Body of pancreas (tissue), 4 donors: ENCODE data around the gene C21orf58. TPM values are rescaled to one million over a fixed set of nuclear protein-coding genes. Genes with fewer than 3 reads are reported as not detected.

Experiments
- ATAC-seq: fragments of 150-250 bp; one replicate; pipeline ENCODE4 v1.9.1; 2016
- DNase-seq, 4 donors: peaks; one replicate each; pipeline ENCODE4 v3.0.0-alpha.2; 2019
- H3K27ac ChIP-seq, 4 donors: fragments of 200-600 bp; sonication (generic); 1 replicate in 3 of 4; 2 replicates in 1 of 4; pipeline versions ENCODE4 v1.5.1 to v1.6.1; 2016 to 2019; ENCODE audit warnings: mild to moderate bottlenecking in 1 of 4, mixed read lengths in 1 of 4, moderate library complexity in 1 of 4
- H3K27me3 ChIP-seq, 2 donors: fragments of 200-600 bp; sonication (generic); one replicate each; pipeline ENCODE4 v1.6.0; 2016; ENCODE audit warnings: mild to moderate bottlenecking in 1 of 2
- H3K36me3 ChIP-seq, 2 donors: fragments of 200-600 bp; sonication (generic); replicated peaks in 1 of 2; 2 replicates each; pipeline ENCODE4 v1.5.1; 2016; ENCODE audit warnings: low read depth in 2 of 2; ENCODE audit not compliant: insufficient read depth in 1 of 2
- H3K4me1 ChIP-seq: fragments of 200-600 bp; sonication (generic); one replicate; pipeline ENCODE4 v1.6.0; 2016
- H3K4me3 ChIP-seq, 2 donors: fragments of 200-600 bp; sonication (generic); 1 replicate in 1 of 2; 2 replicates in 1 of 2; pipeline ENCODE4 v1.5.1; 2016 to 2019
- H3K9me3 ChIP-seq, 3 donors: fragments of 200-600 bp; sonication (generic); 1 replicate in 2 of 3; 2 replicates in 1 of 3; pipeline ENCODE4 v1.5.1; 2016
- POLR2A ChIP-seq, 3 donors: fragments of 450-650 bp; IDR thresholded peaks; one replicate each; pipeline ENCODE4 v1.6.1; 2016; ENCODE audit warnings: antibody characterized with exemption in 3 of 3, mild to moderate bottlenecking in 2 of 3
- WGBS, 2 donors: methylation state at CpG; one replicate each; pipeline ENCODE4 v1.1.5; 2017; 5-methylcytosine and 5-hydroxymethylcytosine counted together
- intact Hi-C: fragments of 100-400 bp; cut with DNase I; formaldehyde crosslinking; loops from one replicate; pipeline ENCODE4 v1.15.1; 2023
- total RNA-seq, 2 donors: library from RNA; depleted of rRNA; stranded (reverse); fragments of >200 nt; gene quantifications; one replicate each; pipeline ENCODE4 v1.1.0, GENCODE V29; 2016
- TF ChIP-seq, protein P1 (sequence below), 7 experiments: fragments of 450-650 bp in 4 of 7; fragments of 200-600 bp in 3 of 7; sonication (generic) in 3 of 7; IDR thresholded peaks; one replicate each; pipeline ENCODE4 v1.5.1; 2016 to 2019; ENCODE audit warnings: antibody characterized with exemption in 7 of 7

The C21orf58 gene
- total RNA-seq, 2 donors from 2014 or later, result 1.6 TPM

DNA sequence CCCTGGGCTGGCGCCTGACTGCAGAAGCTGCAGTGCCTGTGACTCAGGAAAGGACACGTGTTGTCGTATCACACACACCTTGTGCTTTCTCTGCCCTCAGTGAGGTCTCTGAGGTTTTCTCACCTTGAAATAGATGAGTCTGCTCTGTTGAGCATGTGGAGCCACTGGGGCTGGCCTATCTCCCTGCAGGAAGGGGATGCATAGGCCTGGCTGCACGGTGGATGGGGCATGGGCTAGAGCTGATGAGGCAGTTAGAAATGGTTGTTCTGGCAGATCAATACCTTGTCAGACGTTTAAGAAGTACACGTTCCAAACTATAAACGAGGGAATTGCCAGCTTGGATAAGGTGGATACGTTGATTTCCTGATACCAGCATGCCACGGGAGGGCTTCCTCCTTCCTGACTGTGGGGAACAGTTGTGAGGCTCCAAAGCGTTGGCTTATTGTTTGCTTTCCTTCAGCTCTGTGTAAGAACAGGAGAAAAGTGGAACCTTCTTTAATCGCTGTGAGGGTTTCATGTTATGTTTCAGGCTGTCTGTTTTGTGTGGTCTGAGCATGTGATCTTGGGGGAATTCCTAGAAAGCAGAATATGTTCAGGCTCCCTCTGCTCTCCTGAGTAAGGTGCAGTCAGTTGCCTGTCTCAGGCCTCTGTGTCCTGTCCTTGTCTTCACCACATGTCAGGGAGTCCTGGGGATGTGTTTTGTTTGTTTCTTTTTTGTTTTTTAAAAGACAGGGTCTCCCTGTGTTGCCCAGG lies 45.0 kb upstream of the C21orf58 start:
- TF ChIP-seq, protein P1, sequence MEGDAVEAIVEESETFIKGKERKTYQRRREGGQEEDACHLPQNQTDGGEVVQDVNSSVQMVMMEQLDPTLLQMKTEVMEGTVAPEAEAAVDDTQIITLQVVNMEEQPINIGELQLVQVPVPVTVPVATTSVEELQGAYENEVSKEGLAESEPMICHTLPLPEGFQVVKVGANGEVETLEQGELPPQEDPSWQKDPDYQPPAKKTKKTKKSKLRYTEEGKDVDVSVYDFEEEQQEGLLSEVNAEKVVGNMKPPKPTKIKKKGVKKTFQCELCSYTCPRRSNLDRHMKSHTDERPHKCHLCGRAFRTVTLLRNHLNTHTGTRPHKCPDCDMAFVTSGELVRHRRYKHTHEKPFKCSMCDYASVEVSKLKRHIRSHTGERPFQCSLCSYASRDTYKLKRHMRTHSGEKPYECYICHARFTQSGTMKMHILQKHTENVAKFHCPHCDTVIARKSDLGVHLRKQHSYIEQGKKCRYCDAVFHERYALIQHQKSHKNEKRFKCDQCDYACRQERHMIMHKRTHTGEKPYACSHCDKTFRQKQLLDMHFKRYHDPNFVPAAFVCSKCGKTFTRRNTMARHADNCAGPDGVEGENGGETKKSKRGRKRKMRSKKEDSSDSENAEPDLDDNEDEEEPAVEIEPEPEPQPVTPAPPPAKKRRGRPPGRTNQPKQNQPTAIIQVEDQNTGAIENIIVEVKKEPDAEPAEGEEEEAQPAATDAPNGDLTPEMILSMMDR (IDR thresholded peaks at IDR 0.05), result no peak
- no peak for TF ChIP-seq POLR2A (IDR thresholded peaks at IDR 0.05)
- H3K9me3 ChIP-seq, result no peaks in the 10 kb centered on the region
- H3K36me3 ChIP-seq, result peaks cover 0 to 14% of the 10 kb centered on the region in 2 donors
- ATAC-seq (no peak), DNase-seq (no peak)
- intact Hi-C loops, result no loop called here
- H3K4me1 ChIP-seq, result no peaks in the 10 kb centered on the region
- WGBS, 2 donors, result 55 to 68% methylated on average over 11 of the region's 11 CpGs
- no peak overlapping the region for H3K4me3 ChIP-seq
- H3K27ac ChIP-seq, result no peak overlapping the region
- H3K27me3 ChIP-seq, result no peaks in the 10 kb centered on the region

DNA sequence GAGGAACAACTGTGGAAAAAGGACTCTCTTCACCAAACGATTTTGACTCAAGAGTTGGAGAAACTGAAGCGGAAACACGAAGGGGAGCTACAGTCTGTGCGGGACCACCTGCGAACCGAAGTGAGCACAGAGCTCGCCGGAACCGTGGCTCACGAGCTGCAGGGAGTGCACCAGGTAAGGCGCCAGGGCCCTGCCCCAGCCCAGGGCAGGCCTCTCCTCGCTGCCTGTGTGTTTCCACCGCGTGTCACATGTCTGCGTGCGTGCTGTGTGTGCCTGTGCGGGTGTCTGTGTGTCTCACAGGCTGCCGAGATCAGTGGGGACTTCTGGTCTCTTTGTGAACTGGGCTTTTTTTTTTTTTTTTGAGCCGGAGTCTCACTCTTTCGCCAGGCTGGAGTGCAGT lies 43.3 kb upstream of the C21orf58 start:
- no peaks in the 10 kb centered on the region for H3K27me3 ChIP-seq
- WGBS, 2 donors, result 89 to 98% methylated on average over 13 to 20 of the region's 20 CpGs
- DNase-seq (no peak), ATAC-seq (no peak)
- TF ChIP-seq, protein P1 (IDR thresholded peaks at IDR 0.05), result no peak
- TF ChIP-seq POLR2A (IDR thresholded peaks at IDR 0.05), result no peak
- peaks cover 0 to 15% of the 10 kb centered on the region in 2 donors for H3K36me3 ChIP-seq
- no peaks in the 10 kb centered on the region for H3K4me1 ChIP-seq
- intact Hi-C loops, result no loop called here
- no peak overlapping the region for H3K4me3 ChIP-seq
- no peak overlapping the region for H3K27ac ChIP-seq
- H3K9me3 ChIP-seq, result no peaks in the 10 kb centered on the region

DNA sequence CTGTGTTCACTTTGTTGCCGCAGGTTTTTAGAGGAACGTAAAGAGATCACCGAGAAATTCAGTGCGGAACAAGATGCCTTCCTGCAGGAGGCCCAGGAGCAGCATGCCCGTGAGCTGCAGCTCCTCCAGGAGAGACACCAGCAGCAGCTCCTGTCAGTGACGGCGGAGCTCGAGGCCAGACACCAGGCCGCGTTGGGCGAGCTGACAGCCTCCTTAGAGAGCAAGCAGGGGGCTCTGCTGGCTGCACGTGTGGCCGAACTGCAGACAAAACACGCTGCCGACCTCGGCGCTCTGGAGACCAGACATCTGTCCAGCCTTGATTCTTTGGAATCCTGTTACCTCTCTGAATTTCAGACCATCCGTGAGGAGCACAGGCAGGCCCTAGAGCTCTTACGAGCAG lies 42.9 kb upstream of the C21orf58 start:
- Histone ChIP-seq H3K4me3 (no peak overlapping the region), H3K27me3 (no peaks in the 10 kb centered on the region), H3K9me3 (no peaks in the 10 kb centered on the region), H3K4me1 (no peaks in the 10 kb centered on the region), H3K27ac (no peak overlapping the region), H3K36me3 (peaks cover 0 to 15% of the 10 kb centered on the region in 2 donors)
- no peak for ATAC-seq
- intact Hi-C loops, result no loop called here
- no peak for DNase-seq
- TF ChIP-seq, protein P1 (IDR thresholded peaks at IDR 0.05), result no peak
- no peak for TF ChIP-seq POLR2A (IDR thresholded peaks at IDR 0.05)
- 83 to 89% methylated on average over 9 to 19 of the region's 19 CpGs for WGBS, 2 donors

- H3K36me3 ChIP-seq, result peaks cover 0 to 15% of the 10 kb centered on the region in 2 donors
- ATAC-seq (no peak), DNase-seq (no peak)
- intact Hi-C loops, result no loop called here
- no peak overlapping the region for H3K4me3 ChIP-seq
- no peaks in the 10 kb centered on the region for H3K27me3 ChIP-seq
- TF ChIP-seq, protein P1 (IDR thresholded peaks at IDR 0.05), result no peak
- TF ChIP-seq POLR2A (IDR thresholded peaks at IDR 0.05), result no peak
- H3K9me3 ChIP-seq, result no peaks in the 10 kb centered on the region
- no peak overlapping the region for H3K27ac ChIP-seq
- 94% methylated on average over 11 of the region's 11 CpGs for WGBS, 2 donors
- H3K4me1 ChIP-seq, result no peaks in the 10 kb centered on the region
Observed at GRCh38 chr21:46366091-46366490, 42.4 kb upstream of the C21orf58 start.

- peaks cover 0 to 15% of the 10 kb centered on the region in 2 donors for H3K36me3 ChIP-seq
- H3K4me1 ChIP-seq, result no peaks in the 10 kb centered on the region
- WGBS, 2 donors, result 91 to 94% methylated on average over 15 to 16 of the region's 16 CpGs
- no peak for TF ChIP-seq POLR2A (IDR thresholded peaks at IDR 0.05)
- TF ChIP-seq, protein P1 (IDR thresholded peaks at IDR 0.05), result no peak
- no peak overlapping the region for H3K27ac ChIP-seq
- no peak for DNase-seq
- H3K9me3 ChIP-seq, result no peaks in the 10 kb centered on the region
- no peak for ATAC-seq
- intact Hi-C loops, result no loop called here
- H3K4me3 ChIP-seq, result no peak overlapping the region
- H3K27me3 ChIP-seq, result no peaks in the 10 kb centered on the region
Observed at GRCh38 chr21:46363698-46364097, 40.0 kb upstream of the C21orf58 start.
